IPS DF 6.9 (cell line): ENCODE data around the gene RGS9.

Experiments used
- DNase-seq: peaks from one replicate; pipeline ENCODE4 v3.0.0-alpha.2; 2013; ENCODE audit warnings: low read depth, low spot score
- H3K27ac ChIP-seq: one replicate; pipeline ENCODE4 v1.5.1; 2013; ENCODE audit warnings: low read length, control low read depth
- H3K27me3 ChIP-seq: 2 replicates; pipeline ENCODE4 v1.6.1; 2013; ENCODE audit warnings: mild to moderate bottlenecking, low read length; ENCODE audit not compliant: control insufficient read depth, insufficient read depth
- H3K36me3 ChIP-seq: 2 replicates; pipeline ENCODE4 v1.6.1; 2013; ENCODE audit warnings: low read length; ENCODE audit not compliant: control insufficient read depth, insufficient read depth
- H3K4me1 ChIP-seq: 2 replicates; pipeline ENCODE4 v1.6.1; 2013; ENCODE audit warnings: low read length; ENCODE audit not compliant: control insufficient read depth, insufficient read depth
- H3K4me3 ChIP-seq: 2 replicates; pipeline ENCODE4 v1.5.1; 2013; ENCODE audit warnings: mild to moderate bottlenecking, low read length
- H3K9me3 ChIP-seq: 2 replicates; pipeline ENCODE4 v1.6.1; 2013; ENCODE audit warnings: low read length, inconsistent platforms; ENCODE audit not compliant: control insufficient read depth, insufficient read depth
- WGBS: extraction: QIAGEN DNeasy Blood & Tissue Kit; methylation state at CpG from one replicate; pipeline ENCODE4 v1.1.7; 2013; ENCODE audit warnings: mixed read lengths, missing lambda C conversion rate; ENCODE audit not compliant: insufficient read length, insufficient coverage; 5-methylcytosine and 5-hydroxymethylcytosine counted together

RGS9 gene

DNA sequence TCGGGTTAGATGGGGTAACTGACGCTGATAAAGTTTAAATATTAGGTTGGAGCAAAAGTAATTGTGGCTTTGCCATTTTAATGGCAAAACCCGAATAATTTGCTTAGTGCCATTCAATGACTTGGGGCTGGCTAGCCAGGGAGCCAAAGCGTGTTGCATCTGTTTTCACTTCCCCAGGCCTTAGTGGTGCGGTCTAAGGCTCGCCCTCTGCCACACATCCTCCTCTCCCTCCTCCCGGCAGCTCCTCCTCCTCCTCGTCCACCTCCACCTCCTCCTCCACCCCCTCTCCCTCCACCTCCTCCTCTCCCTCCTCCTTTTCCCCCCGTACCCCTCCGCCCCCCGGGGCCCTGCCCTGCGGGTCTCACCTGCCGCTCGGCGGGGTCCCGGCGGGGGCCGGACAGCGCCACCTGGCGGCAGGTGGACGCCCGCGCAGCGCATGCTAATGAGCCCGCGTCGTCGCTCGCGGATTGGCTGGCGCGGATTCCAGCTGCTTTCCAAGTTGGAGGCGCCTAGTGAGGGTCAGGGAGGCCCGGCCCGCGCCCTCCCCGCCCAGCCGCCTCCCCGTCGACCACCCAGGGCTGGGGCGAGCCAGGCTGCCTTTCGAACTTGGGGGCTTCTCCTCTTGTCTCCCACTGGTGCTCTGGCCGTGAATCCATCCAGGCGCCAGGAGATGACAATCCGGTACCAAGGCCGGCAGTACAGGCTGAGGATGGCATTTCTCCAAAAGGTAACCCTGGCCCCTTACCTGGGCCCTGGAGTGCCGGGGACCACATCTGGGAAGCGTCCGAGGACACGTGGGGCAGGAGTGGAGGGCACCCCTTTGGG, 36.6 kb upstream of the RGS9 start:
- no peaks in the 10 kb centered on the region for H3K36me3 ChIP-seq
- no CpG with 5 or more reads among the region's 50 CpGs for WGBS
- H3K27me3 ChIP-seq, result no peaks in the 10 kb centered on the region
- DNase-seq, result peak; percentile 54
- no peaks in the 10 kb centered on the region; the same call in 1 of the 2 replicates for H3K4me1 ChIP-seq
- no peak overlapping the region for H3K27ac ChIP-seq
- H3K4me3 ChIP-seq, result peak overlapping the region; percentile 40; the same call in 1 of the 2 replicates
- no peaks in the 10 kb centered on the region for H3K9me3 ChIP-seq

DNA sequence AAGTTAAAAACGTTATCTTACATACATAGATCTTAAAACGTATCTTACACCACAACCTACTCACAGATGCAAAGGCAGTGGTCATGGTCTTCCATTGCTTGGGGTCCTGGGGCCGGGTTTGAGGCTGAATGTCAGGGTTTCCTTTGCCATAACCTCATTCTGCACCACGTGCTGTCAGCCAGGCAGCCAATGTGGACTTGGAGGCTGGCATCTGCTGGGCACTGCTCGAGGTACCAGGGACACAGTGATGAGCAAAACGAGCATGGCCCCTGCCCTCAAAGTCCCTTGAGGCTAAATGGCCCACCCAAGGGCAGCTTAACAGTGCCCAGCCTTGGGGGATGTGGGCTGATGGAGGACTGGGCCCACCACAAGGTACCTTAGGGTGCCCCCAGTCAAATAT, 35.8 kb upstream of the RGS9 start:
- no peaks in the 10 kb centered on the region for H3K27me3 ChIP-seq
- H3K36me3 ChIP-seq, result no peaks in the 10 kb centered on the region
- no peaks in the 10 kb centered on the region; the same call in 1 of the 2 replicates for H3K4me1 ChIP-seq
- DNase-seq, result no peak
- no peak overlapping the region for H3K27ac ChIP-seq
- no CpG with 5 or more reads among the region's 6 CpGs for WGBS
- no peaks in the 10 kb centered on the region for H3K9me3 ChIP-seq
- H3K4me3 ChIP-seq, result no peak overlapping the region

DNA sequence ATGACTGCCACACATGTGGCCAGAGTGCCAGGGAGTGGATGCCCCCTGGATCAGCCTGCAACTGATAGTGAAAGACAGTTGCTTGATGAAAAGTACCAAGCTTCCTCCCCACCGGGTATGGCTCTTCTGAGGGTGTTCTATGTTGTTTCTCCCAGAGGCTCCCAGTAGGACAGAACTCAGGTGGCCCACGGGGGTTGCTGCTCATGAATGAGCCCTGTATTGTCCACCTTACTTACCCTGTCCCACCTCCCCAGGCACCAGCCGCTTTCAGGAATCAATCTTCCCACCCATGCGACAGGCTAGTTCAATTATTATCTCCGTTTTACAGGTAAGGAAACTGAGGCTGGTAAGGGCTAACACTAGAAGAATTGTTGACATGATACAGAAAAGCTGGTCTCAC, 34.9 kb upstream of the RGS9 start:
- Histone ChIP-seq H3K9me3 (no peaks in the 10 kb centered on the region), H3K4me1 (no peaks in the 10 kb centered on the region; the same call in 1 of the 2 replicates), H3K36me3 (no peaks in the 10 kb centered on the region), H3K4me3 (no peak overlapping the region), H3K27me3 (no peaks in the 10 kb centered on the region), H3K27ac (no peak overlapping the region)
- WGBS, result no CpG with 5 or more reads among the region's 5 CpGs
- no peak for DNase-seq

DNA sequence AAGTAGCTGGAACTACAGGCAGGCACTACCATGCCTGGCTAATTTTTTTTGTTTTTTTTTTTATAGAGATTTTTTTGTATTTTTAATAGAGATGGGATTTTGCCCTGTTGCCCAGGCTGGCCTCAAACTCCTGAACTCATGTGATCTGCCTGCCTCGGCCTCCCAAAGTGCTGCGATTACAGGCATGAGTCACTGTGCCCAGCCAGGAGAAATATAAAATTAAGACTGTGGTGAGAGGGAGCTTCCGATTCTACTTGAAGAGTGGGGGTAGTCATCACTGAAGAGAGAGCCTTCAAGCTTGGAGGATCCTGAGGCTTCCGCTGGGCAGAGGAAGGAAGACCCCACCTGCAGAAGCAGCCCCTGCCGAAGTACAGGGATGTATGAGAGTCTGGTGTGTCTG, 34.4 kb upstream of the RGS9 start:
- H3K36me3 ChIP-seq, result no peaks in the 10 kb centered on the region
- no peaks in the 10 kb centered on the region; the same call in 1 of the 2 replicates for H3K4me1 ChIP-seq
- no peaks in the 10 kb centered on the region for H3K27me3 ChIP-seq
- H3K27ac ChIP-seq, result no peak overlapping the region
- H3K9me3 ChIP-seq, result no peaks in the 10 kb centered on the region
- no CpG with 5 or more reads among the region's 5 CpGs for WGBS
- no peak overlapping the region for H3K4me3 ChIP-seq
- DNase-seq, result no peak

DNA sequence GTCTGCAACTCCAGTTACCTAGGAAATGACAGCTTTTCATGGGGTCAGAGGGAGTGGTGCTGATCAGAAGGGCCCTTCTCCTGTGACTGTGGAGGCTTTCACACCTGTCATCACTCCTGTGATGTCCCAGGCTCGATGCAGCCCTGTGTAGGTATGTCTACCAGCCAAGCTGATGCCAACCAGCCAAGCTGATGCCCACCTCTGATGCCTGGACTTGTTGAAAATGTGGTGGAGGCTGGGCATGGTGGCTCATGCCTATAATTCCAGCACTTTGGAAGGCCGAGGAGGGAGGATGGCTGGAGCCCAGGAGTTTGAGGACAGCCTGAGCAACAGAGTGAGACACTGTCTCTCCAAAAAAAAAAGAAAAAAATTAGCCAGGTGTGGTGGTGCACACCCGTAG, 33.7 kb upstream of the RGS9 start:
- no peak for DNase-seq
- Histone ChIP-seq H3K27ac (no peak overlapping the region), H3K4me3 (no peak overlapping the region), H3K9me3 (no peaks in the 10 kb centered on the region), H3K4me1 (no peaks in the 10 kb centered on the region; the same call in 1 of the 2 replicates), H3K27me3 (no peaks in the 10 kb centered on the region), H3K36me3 (no peaks in the 10 kb centered on the region)
- WGBS, result no CpG with 5 or more reads among the region's 3 CpGs

DNA sequence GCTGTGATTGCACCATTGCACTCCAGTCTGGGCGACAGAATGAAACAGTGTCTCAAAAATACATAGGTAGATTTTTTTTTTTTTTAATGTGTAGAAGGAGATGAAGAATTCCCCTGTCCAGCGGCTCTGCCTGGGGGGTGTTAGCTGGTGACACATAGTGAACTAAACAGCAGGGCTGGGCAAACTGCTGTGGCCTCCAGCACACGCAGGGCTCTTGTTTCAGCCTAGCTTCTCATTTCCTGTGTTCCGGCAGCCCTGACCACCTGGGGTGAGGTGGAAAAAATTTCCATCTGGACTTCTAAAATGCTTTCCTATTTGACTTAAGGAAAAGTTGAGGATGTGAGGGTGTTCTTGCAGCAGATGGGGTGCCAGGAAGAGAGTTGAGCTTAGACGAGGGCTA, 33.3 kb upstream of the RGS9 start:
- Histone ChIP-seq H3K36me3 (no peaks in the 10 kb centered on the region), H3K4me1 (no peaks in the 10 kb centered on the region; the same call in 1 of the 2 replicates), H3K9me3 (no peaks in the 10 kb centered on the region), H3K27ac (no peak overlapping the region), H3K27me3 (no peaks in the 10 kb centered on the region), H3K4me3 (no peak overlapping the region)
- no peak for DNase-seq
- WGBS, result no CpG with 5 or more reads among the region's 5 CpGs

DNA sequence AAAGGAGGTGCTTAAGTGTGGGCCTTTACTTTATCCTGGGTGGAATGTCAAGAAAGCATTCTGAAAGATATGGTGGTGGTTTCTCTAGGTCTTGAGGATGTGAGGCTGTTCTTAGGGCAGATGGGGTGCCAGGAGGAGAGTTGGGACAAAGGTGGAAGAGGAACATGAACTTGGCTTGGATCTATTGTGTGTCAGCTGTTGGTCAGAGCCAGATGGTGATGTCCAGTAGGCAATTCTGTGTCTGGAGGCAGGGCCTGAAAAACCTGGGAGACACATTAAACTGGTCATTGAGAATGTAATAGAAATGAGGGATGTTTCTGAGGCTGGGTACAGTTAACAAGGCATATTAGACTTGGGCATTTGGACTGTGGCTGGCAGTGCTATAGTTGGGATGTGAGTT, 32.6 kb upstream of the RGS9 start:
- Histone ChIP-seq H3K9me3 (no peaks in the 10 kb centered on the region), H3K4me1 (no peaks in the 10 kb centered on the region; the same call in 1 of the 2 replicates), H3K4me3 (no peak overlapping the region), H3K36me3 (no peaks in the 10 kb centered on the region), H3K27ac (no peak overlapping the region), H3K27me3 (no peaks in the 10 kb centered on the region)
- no peak for DNase-seq

DNA sequence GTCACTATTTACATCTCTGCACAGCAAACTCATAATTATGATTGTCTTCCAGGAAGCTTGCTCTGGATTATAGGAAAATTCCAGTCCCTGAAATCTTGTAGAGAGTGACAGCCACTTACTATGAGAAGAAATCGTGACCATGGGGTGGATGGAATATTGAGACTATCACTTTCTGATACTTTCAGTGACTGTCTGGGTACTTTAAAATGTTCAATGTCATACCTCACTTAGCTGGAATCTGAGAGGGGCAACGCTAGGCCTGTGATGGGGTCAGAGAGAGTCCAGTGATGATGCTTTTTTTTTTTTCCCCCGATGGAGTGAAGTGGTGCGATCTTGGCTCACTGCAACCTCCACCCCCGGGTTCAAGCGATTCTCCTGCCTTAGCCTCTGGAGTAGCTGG, 32.2 kb upstream of the RGS9 start:
- WGBS, result no CpG with 5 or more reads among the region's 6 CpGs
- Histone ChIP-seq H3K27me3 (no peaks in the 10 kb centered on the region), H3K4me3 (no peak overlapping the region)

DNA sequence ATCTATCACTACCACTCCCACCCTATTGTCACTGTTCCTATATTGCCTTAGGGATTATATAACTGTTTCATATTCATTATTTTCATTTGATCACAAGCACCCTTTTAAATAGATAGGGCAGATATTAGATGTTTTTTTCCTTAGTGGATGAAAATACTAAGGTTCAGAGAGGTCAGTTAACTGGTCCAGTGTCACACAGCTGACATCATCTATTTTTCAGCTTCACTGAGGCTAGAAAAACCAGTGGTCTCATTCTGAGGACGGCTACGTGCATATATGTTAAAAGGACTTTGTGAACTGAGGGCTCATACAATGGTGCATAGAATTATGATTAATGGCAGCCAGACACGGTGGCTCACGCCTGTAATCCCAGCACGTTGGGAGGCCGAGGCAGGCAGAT, 29.0 kb upstream of the RGS9 start:
- H3K36me3 ChIP-seq, result no peaks in the 10 kb centered on the region
- no peak for DNase-seq

More for the DNA sequence above, 32.2 kb upstream of the RGS9 start:
- Histone ChIP-seq H3K36me3 (no peaks in the 10 kb centered on the region), H3K9me3 (no peaks in the 10 kb centered on the region), H3K27ac (no peak overlapping the region), H3K4me1 (no peaks in the 10 kb centered on the region; the same call in 1 of the 2 replicates)
- DNase-seq, result no peak

DNA sequence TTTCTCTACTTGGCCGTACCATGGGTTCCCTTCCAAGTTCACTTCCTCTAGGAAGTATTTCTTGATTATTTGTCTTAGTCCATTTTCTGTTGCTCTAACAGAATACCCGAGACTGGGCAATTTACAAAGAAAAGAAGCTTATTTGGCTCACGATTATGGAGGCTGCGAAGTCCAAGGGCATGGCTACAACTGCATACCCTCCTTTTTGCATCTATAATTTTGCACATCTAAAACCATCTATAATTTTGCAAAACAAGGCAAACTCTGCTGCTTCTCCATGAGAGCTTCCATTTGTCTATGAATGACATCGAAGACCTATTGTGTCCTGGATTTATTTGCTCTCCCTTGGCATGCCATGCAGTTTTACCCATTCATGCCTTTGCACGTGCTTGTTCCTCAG, 27.6 kb upstream of the RGS9 start:
- H3K27ac ChIP-seq, result no peak overlapping the region
- no peaks in the 10 kb centered on the region for H3K36me3 ChIP-seq
- WGBS, result no CpG with 5 or more reads among the region's 6 CpGs
- DNase-seq, result no peak
- no peak overlapping the region for H3K4me3 ChIP-seq
- no peaks in the 10 kb centered on the region for H3K9me3 ChIP-seq
- no peaks in the 10 kb centered on the region for H3K27me3 ChIP-seq
- H3K4me1 ChIP-seq, result no peaks in the 10 kb centered on the region

More for the DNA sequence above, 29.0 kb upstream of the RGS9 start:
- Histone ChIP-seq H3K27ac (no peak overlapping the region), H3K9me3 (no peaks in the 10 kb centered on the region), H3K4me3 (no peak overlapping the region), H3K4me1 (no peaks in the 10 kb centered on the region), H3K27me3 (no peaks in the 10 kb centered on the region)
- no CpG with 5 or more reads among the region's 6 CpGs for WGBS
